ENCODE data around the gene GFI1B.

Gene GFI1B

DNA sequence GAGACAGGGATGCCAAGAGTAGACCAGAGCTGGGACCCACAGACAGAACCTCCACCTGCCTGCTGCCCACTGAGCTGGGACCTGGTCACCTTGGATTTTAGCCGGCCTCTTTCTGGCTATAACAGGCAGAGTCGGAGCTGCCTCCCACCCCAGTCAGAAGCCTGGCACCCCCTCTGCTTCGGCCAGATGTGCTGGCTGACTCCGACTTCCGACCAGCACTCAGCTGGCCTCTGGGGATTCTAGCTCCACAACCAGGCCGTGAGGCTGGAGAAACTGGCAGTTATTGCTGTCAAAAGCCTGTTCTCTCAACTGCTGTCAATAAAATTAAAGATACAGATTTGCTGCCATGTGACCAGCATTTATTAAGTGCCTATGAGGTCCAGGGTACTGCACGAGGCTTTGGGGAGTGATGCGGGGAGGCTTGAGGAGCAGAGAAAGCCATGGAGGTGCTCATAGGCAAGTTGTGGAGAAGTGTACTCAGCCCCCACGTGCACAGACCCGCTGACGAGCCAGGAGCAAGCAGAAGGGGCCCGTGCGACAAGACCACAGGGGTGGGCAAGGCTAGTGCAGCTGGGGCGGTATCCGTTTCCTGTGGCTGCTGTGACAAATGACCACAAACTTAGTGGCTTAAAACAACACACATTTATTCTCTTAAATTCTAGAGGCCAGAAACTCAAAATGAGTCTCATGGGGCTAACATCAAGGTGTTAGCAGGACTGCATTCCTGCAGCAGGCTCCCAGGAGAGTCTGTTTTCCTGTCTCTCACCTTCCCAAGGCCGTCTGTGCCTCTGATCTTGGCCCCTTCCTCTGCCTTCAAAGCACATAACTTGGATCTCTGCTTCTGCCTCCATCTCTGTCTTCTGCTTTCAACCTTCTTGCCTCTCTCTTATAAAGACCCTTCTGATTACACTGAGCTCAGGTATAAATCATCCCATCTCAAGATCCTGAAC lies 13.1 kb downstream of the GFI1B start:
- TF ChIP-seq, protein P1, sequence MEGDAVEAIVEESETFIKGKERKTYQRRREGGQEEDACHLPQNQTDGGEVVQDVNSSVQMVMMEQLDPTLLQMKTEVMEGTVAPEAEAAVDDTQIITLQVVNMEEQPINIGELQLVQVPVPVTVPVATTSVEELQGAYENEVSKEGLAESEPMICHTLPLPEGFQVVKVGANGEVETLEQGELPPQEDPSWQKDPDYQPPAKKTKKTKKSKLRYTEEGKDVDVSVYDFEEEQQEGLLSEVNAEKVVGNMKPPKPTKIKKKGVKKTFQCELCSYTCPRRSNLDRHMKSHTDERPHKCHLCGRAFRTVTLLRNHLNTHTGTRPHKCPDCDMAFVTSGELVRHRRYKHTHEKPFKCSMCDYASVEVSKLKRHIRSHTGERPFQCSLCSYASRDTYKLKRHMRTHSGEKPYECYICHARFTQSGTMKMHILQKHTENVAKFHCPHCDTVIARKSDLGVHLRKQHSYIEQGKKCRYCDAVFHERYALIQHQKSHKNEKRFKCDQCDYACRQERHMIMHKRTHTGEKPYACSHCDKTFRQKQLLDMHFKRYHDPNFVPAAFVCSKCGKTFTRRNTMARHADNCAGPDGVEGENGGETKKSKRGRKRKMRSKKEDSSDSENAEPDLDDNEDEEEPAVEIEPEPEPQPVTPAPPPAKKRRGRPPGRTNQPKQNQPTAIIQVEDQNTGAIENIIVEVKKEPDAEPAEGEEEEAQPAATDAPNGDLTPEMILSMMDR (IDR thresholded peaks at IDR 0.05; ENCODE audit: low read depth, low read length) = no peak
- H3K4me3 ChIP-seq (replicated peaks in 1 of 2; ENCODE audit: low read depth in 2 of 2, low read length in 2 of 2) = no peak overlapping the region
- no peak for DNase-seq (ENCODE audit: low read depth in 2 of 2)

GRCh38 chr9:132993511-132993939 lies 15.0 kb downstream of the GFI1B start:
- DNase-seq (ENCODE audit: low read depth in 2 of 2) = no peak
- no peak overlapping the region for H3K4me3 ChIP-seq (replicated peaks in 1 of 2; ENCODE audit: low read depth in 2 of 2, low read length in 2 of 2)

DNA sequence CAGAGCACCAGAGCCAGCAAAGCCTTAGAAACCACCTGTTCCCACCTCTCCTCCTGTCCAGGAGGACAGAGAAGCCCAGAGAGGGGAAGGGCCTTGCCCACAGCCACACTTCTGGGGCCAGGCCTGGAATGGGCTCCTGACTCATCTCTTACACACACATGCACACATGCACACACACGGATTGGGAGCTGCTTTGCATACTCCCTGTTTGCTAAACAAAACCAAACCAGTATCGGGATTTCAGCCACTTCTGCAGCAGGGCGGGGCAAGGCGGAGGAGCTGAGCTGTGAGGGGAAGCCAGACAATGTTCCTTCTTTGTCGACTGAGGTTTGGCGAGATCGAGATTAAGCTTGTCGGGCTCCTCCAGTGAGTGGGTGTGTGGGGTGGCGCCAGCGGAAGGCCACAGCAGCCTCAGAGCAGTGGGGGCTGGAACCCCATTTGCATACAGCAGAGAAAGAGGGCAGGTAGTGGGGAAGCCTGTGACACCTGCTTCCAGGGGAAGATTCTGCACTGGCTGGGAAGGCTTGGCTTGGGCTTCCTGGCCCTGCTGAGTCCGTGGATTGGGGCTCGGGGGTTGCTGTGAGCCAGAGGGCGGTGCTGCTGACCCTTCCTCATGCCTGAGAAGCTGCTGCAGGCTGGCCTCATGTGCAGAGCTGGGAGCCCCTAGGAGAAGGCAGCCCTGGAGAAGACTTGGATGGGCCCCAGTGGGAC lies 16.1 kb downstream of the GFI1B start:
- peak; percentile 35 to 60 for DNase-seq (ENCODE audit: low read depth in 2 of 2)
- TF ChIP-seq, protein P1 (IDR thresholded peaks at IDR 0.05; ENCODE audit: low read depth, low read length) = no peak
- H3K4me3 ChIP-seq (replicated peaks in 1 of 2; ENCODE audit: low read depth in 2 of 2, low read length in 2 of 2) = no peak overlapping the region

More at GRCh38 chr9:132993511-132993939, 15.0 kb downstream of the GFI1B start:
- TF ChIP-seq, protein P1 (IDR thresholded peaks at IDR 0.05; ENCODE audit: low read depth, low read length) = no peak

DNA sequence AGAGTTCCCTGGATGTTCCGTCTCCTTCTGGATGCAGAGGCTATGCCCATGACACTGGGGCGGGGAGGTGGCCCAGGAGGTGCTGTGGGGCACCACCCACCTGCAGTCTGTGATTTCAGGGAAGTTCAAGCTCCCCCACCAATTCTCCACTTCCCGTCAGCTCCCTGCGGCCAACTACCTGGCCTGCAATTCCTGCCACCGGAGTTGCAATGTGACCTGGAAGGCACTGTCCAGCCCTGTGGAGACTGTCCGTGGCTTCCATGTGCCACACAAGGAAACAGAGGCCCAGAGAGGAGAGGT lies 16.6 kb downstream of the GFI1B start:
- H3K4me3 ChIP-seq (replicated peaks in 1 of 2; ENCODE audit: low read depth in 2 of 2, low read length in 2 of 2) = no peak overlapping the region
- no peak for DNase-seq (ENCODE audit: low read depth in 2 of 2)
- TF ChIP-seq, protein P1 (IDR thresholded peaks at IDR 0.05; ENCODE audit: low read depth, low read length) = no peak

GRCh38 chr9:132995879-132996278 lies 17.4 kb downstream of the GFI1B start:
- no peak for DNase-seq (ENCODE audit: low read depth in 2 of 2)
- TF ChIP-seq, protein P1 (IDR thresholded peaks at IDR 0.05; ENCODE audit: low read depth, low read length) = no peak
- H3K4me3 ChIP-seq (replicated peaks in 1 of 2; ENCODE audit: low read depth in 2 of 2, low read length in 2 of 2) = no peak overlapping the region

- H3K4me3 ChIP-seq (replicated peaks in 1 of 2; ENCODE audit: low read depth in 2 of 2, low read length in 2 of 2) = no peak overlapping the region
- TF ChIP-seq, protein P1 (IDR thresholded peaks at IDR 0.05; ENCODE audit: low read depth, low read length) = no peak
- no peak for DNase-seq (ENCODE audit: low read depth in 2 of 2)
Measured at GRCh38 chr9:132996526-132996925, 18.0 kb downstream of the GFI1B start.

Data from cardiac fibroblast (primary cell).